T-cell (primary cell): ENCODE results near the gene DKC1. TPM values are rescaled to one million over a fixed set of nuclear protein-coding genes. Genes with fewer than 3 reads are reported as not detected.

Source experiments
- ATAC-seq, 4 experiments: fragments of 200-7000 bp in 3 of 4; fragments of 150-1000 bp in 1 of 4; cut with Tn5 transposase; replicated peaks in 1 of 4; 1 replicate in 3 of 4; 2 replicates in 1 of 4; pipeline ENCODE4 v1.10.0; 2021; ENCODE audit warnings: moderate library complexity in 3 of 4, mild to moderate bottlenecking in 2 of 4, moderate number of reproducible peaks in 1 of 4
- CTCF ChIA-PET, 2 donors: fragments of 300-600 bp; sonication (Branson Sonifier 250); formaldehyde crosslinking; loops; one replicate each; lab custom pipeline; 2022; ENCODE audit warnings: antibody characterized with exemption in 2 of 2; lab: Charles Lee
- POLR2A ChIA-PET, 2 donors: fragments of 300-600 bp; sonication (Branson Sonifier 250); formaldehyde crosslinking; loops; one replicate each; lab custom pipeline; 2022; ENCODE audit warnings: antibody characterized with exemption in 2 of 2; lab: Charles Lee
- DNase-seq, 35 experiments: peaks; one replicate each; pipeline versions ENCODE4 v3.0.0 to v3.0.0-alpha.2; 2013 to 2023
- H3K27ac ChIP-seq: one replicate; pipeline ENCODE4 v1.5.1; 2013; ENCODE audit warnings: low read length
- H3K27me3 ChIP-seq, 2 experiments: replicated peaks in 1 of 2; 1 replicate in 1 of 2; 2 replicates in 1 of 2; pipeline versions ENCODE4 v1.6.1 to v1.7.0; 2013; ENCODE audit warnings: low read length in 1 of 2, mixed read lengths in 1 of 2; ENCODE audit not compliant: control insufficient read depth in 2 of 2, insufficient read depth in 2 of 2; ENCODE audit errors: extremely low read depth in 1 of 2
- H3K36me3 ChIP-seq, 2 donors: 1 replicate in 1 of 2; 2 replicates in 1 of 2; pipeline versions ENCODE4 v1.6.1 to v1.7.0; 2013; ENCODE audit warnings: low read length in 1 of 2; ENCODE audit not compliant: control insufficient read depth in 2 of 2, insufficient read depth in 1 of 2; ENCODE audit errors: extremely low read depth in 1 of 2
- H3K4me1 ChIP-seq, 2 experiments: 1 replicate in 1 of 2; 2 replicates in 1 of 2; pipeline versions ENCODE4 v1.6.1 to v1.7.0; 2013; ENCODE audit warnings: low read length in 2 of 2, mixed read lengths in 1 of 2; ENCODE audit not compliant: insufficient read depth in 2 of 2, control insufficient read depth in 1 of 2; ENCODE audit errors: extremely low read depth in 1 of 2
- H3K4me3 ChIP-seq, 2 donors: 1 replicate in 1 of 2; 2 replicates in 1 of 2; pipeline versions ENCODE4 v1.5.1 to v1.7.0; 2013; ENCODE audit warnings: mild to moderate bottlenecking in 2 of 2, low read length in 1 of 2, moderate library complexity in 1 of 2; ENCODE audit not compliant: control insufficient read depth in 1 of 2; ENCODE audit errors: extremely low read depth in 1 of 2
- H3K9me3 ChIP-seq: 2 replicates; pipeline ENCODE4 v1.7.0; 2013
- H3K27ac Mint-ChIP-seq, 2 donors: one replicate each; pipeline ENCODE4 v1.8.0; 2020 to 2021; ENCODE audit warnings: mild to moderate bottlenecking in 2 of 2, mixed read lengths in 2 of 2
- H3K27me3 Mint-ChIP-seq, 2 donors: one replicate each; pipeline ENCODE4 v1.8.0; 2021 to 2022; ENCODE audit warnings: mixed read lengths in 2 of 2
- H3K36me3 Mint-ChIP-seq: one replicate; pipeline ENCODE4 v1.8.0; 2021; ENCODE audit warnings: mixed read lengths
- H3K4me1 Mint-ChIP-seq, 3 donors: one replicate each; pipeline ENCODE4 v1.8.0; 2020 to 2022; ENCODE audit warnings: mixed read lengths in 3 of 3, mild to moderate bottlenecking in 1 of 3
- H3K4me3 Mint-ChIP-seq, 3 donors: one replicate each; pipeline ENCODE4 v1.8.0; 2020 to 2022; ENCODE audit warnings: mild to moderate bottlenecking in 3 of 3, mixed read lengths in 3 of 3, moderate library complexity in 3 of 3
- H3K9me3 Mint-ChIP-seq, 3 donors: one replicate each; pipeline ENCODE4 v1.8.0; 2020 to 2022; ENCODE audit warnings: mixed read lengths in 3 of 3
- WGBS: methylation state at CpG from one replicate; pipeline ENCODE4 v1.1.5; 2013; ENCODE audit warnings: missing lambda C conversion rate; ENCODE audit not compliant: insufficient coverage; 5-methylcytosine and 5-hydroxymethylcytosine counted together
- total RNA-seq, 35 experiments: library from RNA in 6 of 35; stranded (reverse) in 6 of 35; fragments of 120-200 nt in 1 of 35; gene quantifications; one replicate each; pipeline versions ENCODE4 v1.2.1 to v1.2.4 and lab custom pipeline; 2013 to 2026

DKC1 gene
- 10 to 100 TPM; 56.5 to 63.2 (median 58.5) TPM for total RNA-seq
- total RNA-seq (2013), result 42.7 TPM
- 49.2 to 363 (median 75.1) reads per million in 29 experiments for total RNA-seq (lab: John Stamatoyannopoulos, UW)

DNA sequence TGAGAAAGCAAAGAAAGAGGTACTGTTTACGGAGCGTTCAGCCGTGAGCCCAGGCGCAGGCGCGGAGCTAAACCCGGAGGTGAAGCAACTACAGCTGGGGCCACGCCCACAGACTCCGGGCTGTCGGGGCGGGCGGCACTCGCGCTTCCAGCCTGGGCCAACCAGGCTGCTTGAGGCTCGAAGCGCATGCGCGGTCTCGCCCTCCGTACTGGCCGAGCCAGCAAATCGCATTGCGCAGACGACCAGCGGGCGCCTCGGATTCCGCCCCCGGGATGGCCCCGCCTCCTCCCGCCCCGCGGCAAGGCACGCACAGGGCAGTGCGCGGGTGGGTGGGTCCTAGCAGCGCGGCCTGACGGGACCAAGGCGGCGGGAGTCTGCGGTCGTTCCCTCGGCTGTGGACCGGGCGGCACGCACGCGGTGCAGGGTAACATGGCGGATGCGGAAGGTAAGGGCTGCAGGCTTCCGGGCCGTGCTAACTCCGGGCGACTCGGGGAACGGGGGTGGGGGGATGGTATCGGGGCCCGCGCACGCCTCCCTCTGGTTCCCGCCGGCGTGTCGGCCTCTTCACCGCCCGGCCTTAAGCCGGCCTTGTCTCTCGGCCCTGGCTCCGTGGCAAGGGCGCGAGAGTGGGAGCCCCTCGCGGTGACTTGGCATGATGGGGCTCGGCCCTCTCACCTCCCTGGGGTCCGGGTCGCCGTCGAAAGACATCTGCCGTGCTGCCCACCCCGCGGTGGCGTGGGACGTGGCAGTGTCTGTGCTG, at the start of gene DKC1:
Gene DKC1 (plus strand): TSS at position 328 of the 760 bp plus-strand sequence. CDS start 102 bp downstream, at position 430.
- H3K27me3 ChIP-seq, result no peaks in the 10 kb centered on the region
- Mint-ChIP-seq H3K27ac (peak within 1 kb of the TSS; percentile 92 to 94), H3K4me1 (peaks cover 20 to 26% (median 26%) of the 10 kb centered on the region in 3 donors), H3K36me3 (peaks cover 16% of the 10 kb centered on the region), H3K27me3 (no peaks in the 10 kb centered on the region), H3K9me3 (no peaks in the 10 kb centered on the region), H3K4me3 (peak within 1 kb of the TSS; percentile 81 to 87 (median 82))
- CTCF ChIA-PET, result interaction anchor here in 1 of 2 donors (0.7 to 3.5 kb wide), 4 partner anchors 13 to 394 kb away, joined by 3 to 29 read pairs (median 3); partner anchors contain the start of gene GAB3
- DNase-seq (peak; percentile 82 to 96 (median 92)), ATAC-seq (peak; percentile 88 to 93 (median 88))
- under 1% methylated on average over 43 of the region's 84 CpGs for WGBS
- H3K4me3 ChIP-seq, result peak within 1 kb of the TSS; percentile 60 to 70
- POLR2A ChIA-PET, result no interaction called here
- peak within 1 kb of the TSS; percentile 69 for H3K27ac ChIP-seq
- H3K36me3 ChIP-seq, result peaks cover 0 to 25% of the 10 kb centered on the region in 2 donors
- no peaks in the 10 kb centered on the region for H3K9me3 ChIP-seq
- H3K4me1 ChIP-seq, result peaks cover 4 to 19% of the 10 kb centered on the region in 2 experiments

- Mint-ChIP-seq H3K27ac (peak overlapping the region in 1 of 2 donors; percentile 74), H3K4me1 (peaks cover 54 to 80% (median 63%) of the 10 kb centered on the region in 3 donors), H3K36me3 (peaks cover 17% of the 10 kb centered on the region), H3K27me3 (peaks cover 0 to 10% of the 10 kb centered on the region in 2 donors), H3K4me3 (no peak overlapping the region), H3K9me3 (no peaks in the 10 kb centered on the region)
- peak in 20 of 35 experiments; percentile 17 to 77 (median 37) for DNase-seq
- Histone ChIP-seq H3K4me3 (no peak overlapping the region), H3K36me3 (peaks cover 0 to 16% of the 10 kb centered on the region in 2 donors), H3K27ac (no peak overlapping the region), H3K9me3 (no peaks in the 10 kb centered on the region), H3K27me3 (no peaks in the 10 kb centered on the region), H3K4me1 (peaks cover 11 to 68% of the 10 kb centered on the region in 2 experiments)
- ChIA-PET POLR2A (no interaction called here), CTCF (no interaction called here)
- WGBS, result no CpG with 5 or more reads among the region's 2 CpGs
- ATAC-seq, result peak in 2 of 4 experiments; percentile 33 to 46
Observed at GRCh38 chrX:154714925-154715324, 47.7 kb upstream of the DKC1 start.

- no peak for ATAC-seq
- 92% methylated on average over 4 of the region's 5 CpGs for WGBS
- H3K4me1 ChIP-seq, result peaks cover 11 to 65% of the 10 kb centered on the region in 2 experiments
Observed at GRCh38 chrX:154715825-154716224, 46.8 kb upstream of the DKC1 start.

GRCh38 chrX:154717824-154718223, 44.8 kb upstream of the DKC1 start:
- peaks cover 0 to 3% (median 0%) of the 10 kb centered on the region in 3 donors for H3K9me3 Mint-ChIP-seq
- Histone ChIP-seq H3K27me3 (no peaks in the 10 kb centered on the region), H3K9me3 (no peaks in the 10 kb centered on the region), H3K36me3 (peaks cover 0 to 5% of the 10 kb centered on the region in 2 donors), H3K4me1 (peaks cover 11 to 49% of the 10 kb centered on the region in 2 experiments), H3K4me3 (peak overlapping the region in 1 of 2 donors; percentile 25), H3K27ac (peak overlapping the region; percentile 73)
- peaks cover 42 to 73% (median 49%) of the 10 kb centered on the region in 3 donors for H3K4me1 Mint-ChIP-seq
- H3K27me3 Mint-ChIP-seq, result peaks cover 0 to 10% of the 10 kb centered on the region in 2 donors
- 17% methylated on average over 3 of the region's 7 CpGs for WGBS
- POLR2A ChIA-PET, result no interaction called here
- DNase-seq (peak in 10 of 35 experiments; percentile 15 to 66 (median 24)), ATAC-seq (peak in 2 of 4 experiments; percentile 21 to 62)
- CTCF ChIA-PET, result interaction anchor here (0.6 to 4.2 kb wide), 7 partner anchors 10 to 581 kb away, joined by 3 to 27 read pairs (median 4); no protein-coding TSS in a partner anchor
- H3K27ac Mint-ChIP-seq, result peak overlapping the region; percentile 82 to 89
- peaks cover 6% of the 10 kb centered on the region for H3K36me3 Mint-ChIP-seq
- peak overlapping the region; percentile 34 to 78 (median 60) for H3K4me3 Mint-ChIP-seq

More at GRCh38 chrX:154715825-154716224, 46.8 kb upstream of the DKC1 start:
- Mint-ChIP-seq H3K4me3 (no peak overlapping the region), H3K4me1 (peaks cover 53 to 81% (median 66%) of the 10 kb centered on the region in 3 donors), H3K9me3 (no peaks in the 10 kb centered on the region), H3K27ac (peak overlapping the region in 1 of 2 donors; percentile 89), H3K36me3 (peaks cover 15% of the 10 kb centered on the region), H3K27me3 (peaks cover 0 to 10% of the 10 kb centered on the region in 2 donors)
- Histone ChIP-seq H3K27ac (no peak overlapping the region), H3K36me3 (peaks cover 0 to 14% of the 10 kb centered on the region in 2 donors), H3K4me3 (no peak overlapping the region), H3K9me3 (no peaks in the 10 kb centered on the region), H3K27me3 (no peaks in the 10 kb centered on the region)
- CTCF ChIA-PET, result interaction anchor here in 1 of 2 donors (4.2 kb wide), 1 partner anchor 32 kb away, joined by 27 read pairs; no protein-coding TSS in a partner anchor
- POLR2A ChIA-PET, result no interaction called here
- no peak for DNase-seq

GRCh38 chrX:154718616-154719015, 44.0 kb upstream of the DKC1 start:
- peaks cover 0 to 5% of the 10 kb centered on the region in 2 donors for H3K36me3 ChIP-seq
- Mint-ChIP-seq H3K9me3 (peaks cover 0 to 3% (median 0%) of the 10 kb centered on the region in 3 donors), H3K27me3 (peaks cover 0 to 10% of the 10 kb centered on the region in 2 donors), H3K4me3 (peak overlapping the region; percentile 2 to 78 (median 60)), H3K36me3 (peaks cover 3% of the 10 kb centered on the region), H3K4me1 (peaks cover 44 to 72% (median 44%) of the 10 kb centered on the region in 3 donors), H3K27ac (peak overlapping the region; percentile 82 to 89)
- peak overlapping the region; percentile 73 for H3K27ac ChIP-seq
- POLR2A ChIA-PET, result interaction anchor here in 1 of 2 donors (1.0 kb wide), 1 partner anchor 16 kb away, joined by 3 read pairs; no protein-coding TSS in a partner anchor
- ATAC-seq (no peak), DNase-seq (no peak)
- peaks cover 8 to 45% of the 10 kb centered on the region in 2 experiments for H3K4me1 ChIP-seq
- H3K9me3 ChIP-seq, result no peaks in the 10 kb centered on the region
- CTCF ChIA-PET, result interaction anchor here in 1 of 2 donors (0.6 to 4.2 kb wide), 5 partner anchors 10 to 582 kb away, joined by 3 to 27 read pairs (median 4); no protein-coding TSS in a partner anchor
- H3K4me3 ChIP-seq, result no peak overlapping the region
- WGBS, result no CpG with 5 or more reads among the region's 1 CpG
- H3K27me3 ChIP-seq, result no peaks in the 10 kb centered on the region
